ENCODE data around the gene CNIH1.
"Not testable (repeated sequence)": the region's sequence is repeated elsewhere in the genome, so short reads cannot be mapped to it uniquely, and the experiment has no call there.

CNIH1 gene

GRCh38 chr14:54465654-54466053 lies 24.5 kb upstream of the CNIH1 start:
- no peak for DNase-seq

- no peak for DNase-seq
These were observed 20.9 kb upstream of the CNIH1 start for GRCh38 chr14:54462048-54462447.

- DNase-seq: no peak
These were observed 17.9 kb upstream of the CNIH1 start for GRCh38 chr14:54459106-54459505.

- DNase-seq: not testable (repeated sequence)
These were observed 17.4 kb upstream of the CNIH1 start for GRCh38 chr14:54458536-54458935.

GRCh38 chr14:54457609-54457996 lies 16.4 kb upstream of the CNIH1 start:
- no peak for DNase-seq

GRCh38 chr14:54456820-54457608 lies 15.8 kb upstream of the CNIH1 start:
- DNase-seq: not testable (repeated sequence)

- no peak for DNase-seq
These were observed 14.2 kb upstream of the CNIH1 start for GRCh38 chr14:54455363-54455762.

GRCh38 chr14:54453990-54454389 lies 12.8 kb upstream of the CNIH1 start:
- not testable (repeated sequence) for DNase-seq

- DNase-seq: no peak
These were observed 12.1 kb upstream of the CNIH1 start for GRCh38 chr14:54453252-54453651.

GRCh38 chr14:54451961-54452360 lies 10.8 kb upstream of the CNIH1 start:
- DNase-seq: no peak

- DNase-seq: no peak
These were observed 10.0 kb upstream of the CNIH1 start for GRCh38 chr14:54451121-54451601.

- no peak for DNase-seq
These were observed 9.4 kb upstream of the CNIH1 start for GRCh38 chr14:54450535-54450934.

GRCh38 chr14:54447231-54447692 lies 6.1 kb upstream of the CNIH1 start:
- peak; percentile 24 for DNase-seq

GRCh38 chr14:54446161-54446693 lies 5.1 kb upstream of the CNIH1 start:
- no peak for DNase-seq

GRCh38 chr14:54444681-54445080 lies 3.5 kb upstream of the CNIH1 start:
- no peak for DNase-seq

GRCh38 chr14:54443981-54444380 lies 2.8 kb upstream of the CNIH1 start:
- DNase-seq: no peak

GRCh38 chr14:54442961-54443360 lies 1.8 kb upstream of the CNIH1 start:
- not testable (repeated sequence) for DNase-seq

- DNase-seq: peak; percentile 27
These were observed 700 bp downstream of the CNIH1 start for GRCh38 chr14:54440476-54440872.

GRCh38 chr14:54440037-54440436 lies 1.1 kb downstream of the CNIH1 start:
- no peak for DNase-seq

- DNase-seq: no peak
These were observed 2.5 kb downstream of the CNIH1 start for GRCh38 chr14:54438703-54439102.

GRCh38 chr14:54437954-54438353 lies 3.2 kb downstream of the CNIH1 start:
- not testable (repeated sequence) for DNase-seq

GRCh38 chr14:54435500-54435981 lies 5.6 kb downstream of the CNIH1 start:
- no peak for DNase-seq

- DNase-seq: no peak
These were observed 12.6 kb downstream of the CNIH1 start for GRCh38 chr14:54428527-54428926.

- DNase-seq: no peak
These were observed 13.3 kb downstream of the CNIH1 start for GRCh38 chr14:54427871-54428270.

Data from KG1 (cell line).